GM12878 (cell line): ENCODE results near the gene DDTL. TPM values are rescaled to one million over a fixed set of nuclear protein-coding genes. Genes with fewer than 3 reads are reported as not detected.

Experiments
- ATAC-seq: fragments of 200-7000 bp; cut with Tn5 transposase; 3 replicates; pipeline ENCODE4 v1.9.1; 2020; ENCODE audit warnings: mild to moderate bottlenecking, moderate library complexity
- BruUV-seq: library from RNA; stranded (reverse); fragments of 400-500 nt; replicated peaks from 2 replicates; lab custom pipeline; 2021; lab: Mats Ljungman, UMichigan
- CTCF ChIA-PET: fragments of 300-600 bp; sonication (Branson Sonifier 250); formaldehyde crosslinking; extraction: SDS; loops from one replicate; lab custom pipeline; 2021; ENCODE audit warnings: inconsistent platforms; lab: Yijun Ruan, JAX
- POLR2A ChIA-PET: fragments of 350-600 bp; formaldehyde crosslinking; extraction: SDS; loops from one replicate; lab custom pipeline; 2021; ENCODE audit warnings: inconsistent platforms; lab: Charles Lee
- RAD21 ChIA-PET: fragments of 300-600 bp; sonication (Branson Sonifier 250); formaldehyde crosslinking; loops from one replicate; lab custom pipeline; 2023; ENCODE audit warnings: antibody characterized with exemption; ENCODE audit not compliant: unreplicated experiment; lab: Charles Lee
- SMC1A ChIA-PET: fragments of 300-600 bp; sonication (Branson Sonifier 250); formaldehyde crosslinking; loops from one replicate; lab custom pipeline; 2023; ENCODE audit not compliant: unreplicated experiment, uncharacterized antibody; lab: Charles Lee
- DNase-seq: peaks from one replicate; pipeline ENCODE4 v3.0.0-alpha.2; 2011; ENCODE audit warnings: low read depth, low spot score
- FAIRE-seq: peaks from 3 replicates; lab custom pipeline; 2011; peaks lifted over from hg19 to GRCh38; lab: Jason Lieb, UNC
- H2AFZ ChIP-seq: 2 replicates; pipeline ENCODE4 v1.6.0; 2011; ENCODE audit warnings: low read depth, low read length, control low read depth; ENCODE audit not compliant: control insufficient read depth
- H3K27ac ChIP-seq: 2 replicates; pipeline ENCODE4 v1.5.1; 2011; ENCODE audit warnings: control low read depth; ENCODE audit not compliant: control insufficient read depth, insufficient read depth
- H3K27me3 ChIP-seq, 2 experiments: replicated peaks in 1 of 2; 2 replicates each; pipeline versions ENCODE4 v1.6.0 to v1.6.1; 2011; ENCODE audit warnings: low read length in 1 of 2; ENCODE audit not compliant: control insufficient read depth in 2 of 2, insufficient read depth in 2 of 2
- H3K36me3 ChIP-seq, 2 experiments: 2 replicates each; pipeline ENCODE4 v1.5.1; 2011; ENCODE audit warnings: low read length in 1 of 2; ENCODE audit not compliant: control insufficient read depth in 2 of 2, insufficient read depth in 2 of 2
- H3K4me1 ChIP-seq: 2 replicates; pipeline ENCODE4 v1.6.1; 2011; ENCODE audit warnings: mild to moderate bottlenecking, low read length, moderate library complexity, mixed read lengths; ENCODE audit not compliant: control insufficient read depth, insufficient read depth
- H3K4me2 ChIP-seq: 2 replicates; pipeline ENCODE4 v1.6.0; 2011; ENCODE audit warnings: control low read depth; ENCODE audit not compliant: control insufficient read depth, insufficient read depth
- H3K4me3 ChIP-seq: fragments of 200-600 bp; sonication (generic); 2 replicates; pipeline ENCODE4 v1.5.1; 2016
- H3K79me2 ChIP-seq: 2 replicates; pipeline ENCODE4 v1.6.0; 2011; ENCODE audit warnings: low read length; ENCODE audit not compliant: control insufficient read depth, insufficient read depth
- H3K9ac ChIP-seq: 2 replicates; pipeline ENCODE4 v1.8.0; 2011; ENCODE audit warnings: low read length, control low read depth, mixed read lengths; ENCODE audit not compliant: control insufficient read depth, insufficient read depth
- H3K9me3 ChIP-seq: replicated peaks from 3 replicates; pipeline ENCODE4 v1.5.1; 2011; ENCODE audit warnings: mild to moderate bottlenecking, low read length; ENCODE audit not compliant: control insufficient read depth, insufficient read depth
- H4K20me1 ChIP-seq: 2 replicates; pipeline ENCODE4 v1.6.0; 2011; ENCODE audit not compliant: control insufficient read depth, insufficient read depth
- ASH2L ChIP-seq: fragments of 300-600, 200-600 bp; sonication (generic); IDR thresholded peaks from 2 replicates; pipeline ENCODE4 v1.6.1; 2017; ENCODE audit warnings: low read depth, mild to moderate bottlenecking, borderline replicate concordance
- CHD2 ChIP-seq: IDR thresholded peaks from 2 replicates; pipeline ENCODE4 v1.6.1; 2011; ENCODE audit warnings: low read depth, low read length, improper control_type of control experiment, borderline replicate concordance
- EP300 ChIP-seq, 2 experiments: fragments of 150-350 bp in 1 of 2; IDR thresholded peaks; 2 replicates each; pipeline ENCODE4 v1.6.1; 2011 to 2012; ENCODE audit warnings: low read depth in 2 of 2, low read length in 2 of 2, borderline replicate concordance in 1 of 2, improper control_type of control experiment in 1 of 2, inconsistent platforms in 1 of 2; ENCODE audit not compliant: control insufficient read depth in 1 of 2
- HCFC1 ChIP-seq: fragments of 150-350 bp; IDR thresholded peaks from 2 replicates; pipeline ENCODE4 v1.6.1; 2014; ENCODE audit warnings: low read length
- HDAC6 ChIP-seq: fragments of 200-600 bp; sonication (generic); IDR thresholded peaks from one replicate; pipeline ENCODE4 v1.8.0; 2017; ENCODE audit warnings: antibody characterized with exemption; ENCODE audit not compliant: unreplicated experiment
- IRF4 ChIP-seq: IDR thresholded peaks from 2 replicates; pipeline ENCODE4 v1.6.1; 2011; ENCODE audit warnings: low read depth, low read length
- POLR2AphosphoS2 ChIP-seq: IDR thresholded peaks from 2 replicates; pipeline ENCODE4 v1.6.1; 2011; ENCODE audit warnings: low read depth, mild to moderate bottlenecking, low read length, improper control_type of control experiment, moderate library complexity
- POU2F2 ChIP-seq: IDR thresholded peaks from 3 replicates; pipeline ENCODE4 v1.6.1; 2011; ENCODE audit warnings: low read depth, mild to moderate bottlenecking, low read length, borderline replicate concordance
- TAF1 ChIP-seq: IDR thresholded peaks from 2 replicates; pipeline ENCODE4 v1.6.1; 2011; ENCODE audit warnings: mild to moderate bottlenecking, low read depth, low read length, borderline replicate concordance
- TCF7 ChIP-seq: IDR thresholded peaks from 2 replicates; pipeline ENCODE4 v1.6.1; 2014; ENCODE audit warnings: antibody characterized with exemption, borderline replicate concordance
- WGBS: methylation state at CpG from one replicate; pipeline ENCODE4 v1.1.6; 2016; ENCODE audit warnings: low lambda C conversion rate; ENCODE audit not compliant: insufficient replicate concordance, insufficient coverage; ENCODE audit errors: missing lambda C conversion rate; 5-methylcytosine and 5-hydroxymethylcytosine counted together
- in situ Hi-C: fragments of 300-500 bp; cut with MboI; formaldehyde crosslinking; loops from 9 replicates; pipeline ENCODE4 v1.14.3; 2018; ENCODE audit warnings: mixed read lengths
- intact Hi-C: fragments of 100-400 bp; cut with micrococcal nuclease; formaldehyde crosslinking; loops from one replicate; pipeline ENCODE4 v1.14.2; 2022; ENCODE audit not compliant: unreplicated experiment
- polyA plus RNA-seq, 11 experiments: library from polyadenylated mRNA; depleted of rRNA in 4 of 11; unstranded in 6 of 11; stranded (reverse) in 5 of 11; fragments of >200 nt; fragmentation: Nextera tagmentation in 4 of 11; fragmentation: Illumina TruSeq in 1 of 11; extraction: Ambion mirVana in 4 of 11; extraction: Trizol in 1 of 11; gene quantifications; 1 replicate in 1 of 11; 2 replicates in 10 of 11; pipeline versions ENCODE4 v1.2.1 to v1.2.3, GENCODE V29; 2011 to 2016; ENCODE audit warnings: inconsistent platforms in 2 of 11, missing spikeins in 2 of 11, low read depth in 1 of 11
- total RNA-seq, 4 experiments: library from RNA; depleted of rRNA in 3 of 4; stranded (reverse); fragments of >200 nt in 3 of 4; fragmentation: Illumina TruSeq in 1 of 4; extraction: Trizol in 1 of 4; gene quantifications; 2 replicates each; pipeline versions ENCODE4 v1.2.1 to v1.2.3, GENCODE V29; 2013 to 2021
- TF ChIP-seq, protein P1 (sequence below): fragments of 450-650 bp; formaldehyde crosslinking; IDR thresholded peaks from 2 replicates; pipeline ENCODE4 v1.4.0; 2022; ENCODE audit warnings: mild to moderate bottlenecking, moderate library complexity
- TF ChIP-seq, protein P2 (sequence below): IDR thresholded peaks from 2 replicates; pipeline ENCODE4 v1.6.1; 2012; ENCODE audit warnings: low read depth, low read length, improper control_type of control experiment

Gene DDTL
- total and polyA plus RNA-seq, 10 of the 15 experiments (the other 5 are each of a cell fraction or from before 2014, with no cell fraction given) = 0.05 to 4.0 (median 1.4) TPM; not detected in 3

DNA sequence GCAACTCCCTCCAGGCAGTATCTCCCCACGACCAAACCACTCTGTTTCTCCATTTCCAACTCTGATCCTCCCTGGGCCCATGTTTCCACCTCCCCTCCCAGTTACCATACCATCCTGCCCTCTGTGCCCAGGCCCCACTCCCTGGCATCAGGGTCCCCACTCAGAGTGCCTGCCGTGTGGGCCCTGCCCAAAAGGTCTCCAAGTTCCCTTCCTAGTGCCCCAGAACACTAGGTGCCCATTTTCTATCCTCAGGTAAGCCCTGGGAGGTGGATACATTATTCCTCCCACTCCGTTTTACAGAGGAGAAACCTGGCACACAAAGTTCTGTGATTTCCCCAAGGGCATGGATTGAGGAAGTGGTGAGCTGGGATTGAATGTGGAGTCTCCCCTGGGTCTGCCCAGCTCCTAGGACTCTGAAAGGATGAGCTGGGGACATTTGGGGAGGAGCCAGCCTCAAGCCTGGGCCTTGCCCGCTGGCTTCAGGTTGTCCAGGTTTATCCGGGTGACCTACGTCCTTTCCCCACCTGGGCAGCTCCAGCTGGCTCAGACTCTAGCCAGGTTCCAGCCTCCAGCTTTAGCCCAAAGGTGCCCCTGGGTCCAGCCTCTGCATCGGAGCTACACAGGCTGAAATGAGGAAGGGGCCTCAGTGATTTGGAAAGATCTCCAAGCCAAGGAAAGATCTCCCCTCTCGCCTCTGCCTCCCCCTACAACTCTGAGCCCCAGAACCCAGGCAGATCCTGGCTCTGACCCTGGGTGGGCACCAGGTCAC, 40.7 kb downstream of the DDTL start (continued):
- TF ChIP-seq HDAC6 = no peak
- no peak for TF ChIP-seq POLR2AphosphoS2
- no peak for TF ChIP-seq IRF4
- TF ChIP-seq HCFC1 = no peak
- TF ChIP-seq, protein P1, sequence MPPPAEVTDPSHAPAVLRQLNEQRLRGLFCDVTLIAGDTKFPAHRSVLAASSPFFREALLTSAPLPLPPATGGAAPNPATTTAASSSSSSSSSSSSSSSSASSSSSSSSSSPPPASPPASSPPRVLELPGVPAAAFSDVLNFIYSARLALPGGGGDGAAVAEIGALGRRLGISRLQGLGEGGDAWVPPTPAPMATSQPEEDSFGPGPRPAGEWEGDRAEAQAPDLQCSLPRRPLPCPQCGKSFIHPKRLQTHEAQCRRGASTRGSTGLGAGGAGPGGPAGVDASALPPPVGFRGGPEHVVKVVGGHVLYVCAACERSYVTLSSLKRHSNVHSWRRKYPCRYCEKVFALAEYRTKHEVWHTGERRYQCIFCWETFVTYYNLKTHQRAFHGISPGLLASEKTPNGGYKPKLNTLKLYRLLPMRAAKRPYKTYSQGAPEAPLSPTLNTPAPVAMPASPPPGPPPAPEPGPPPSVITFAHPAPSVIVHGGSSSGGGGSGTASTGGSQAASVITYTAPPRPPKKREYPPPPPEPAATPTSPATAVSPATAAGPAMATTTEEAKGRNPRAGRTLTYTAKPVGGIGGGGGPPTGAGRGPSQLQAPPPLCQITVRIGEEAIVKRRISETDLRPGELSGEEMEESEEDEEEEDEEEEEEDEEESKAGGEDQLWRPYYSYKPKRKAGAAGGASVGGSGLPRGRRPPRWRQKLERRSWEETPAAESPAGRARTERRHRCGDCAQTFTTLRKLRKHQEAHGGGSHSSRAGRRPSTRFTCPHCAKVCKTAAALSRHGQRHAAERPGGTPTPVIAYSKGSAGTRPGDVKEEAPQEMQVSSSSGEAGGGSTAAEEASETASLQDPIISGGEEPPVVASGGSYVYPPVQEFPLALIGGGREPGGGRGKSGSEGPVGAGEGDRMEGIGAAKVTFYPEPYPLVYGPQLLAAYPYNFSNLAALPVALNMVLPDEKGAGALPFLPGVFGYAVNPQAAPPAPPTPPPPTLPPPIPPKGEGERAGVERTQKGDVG = no peak
- TF ChIP-seq POU2F2 = no peak

DNA sequence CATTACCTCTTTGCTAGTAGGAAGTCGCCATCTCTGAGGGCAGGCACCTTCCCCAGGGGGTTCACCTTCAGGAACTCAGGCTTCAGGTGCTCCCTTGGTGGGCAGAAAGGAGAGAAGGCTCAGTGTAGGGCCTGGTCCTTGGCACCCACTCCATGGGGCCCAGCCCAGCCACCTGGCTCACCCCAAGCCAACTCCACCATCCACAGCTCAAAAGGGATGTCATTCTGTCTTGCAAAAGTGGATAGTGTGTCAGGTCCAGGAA, 41.3 kb downstream of the DDTL start:
- no TSS peak for BruUV-seq
- CTCF ChIA-PET = interaction anchor here (0.6 to 1.2 kb wide), 2 partner anchors 149 to 500 kb away, joined by 3 to 4 read pairs; no protein-coding TSS in a partner anchor
- in situ Hi-C loops = loop anchor here (5.0 kb wide), 1 partner anchor 71 kb away; no protein-coding TSS in a partner anchor

More for the DNA sequence above, 41.3 kb downstream of the DDTL start:
- Histone ChIP-seq H3K9ac (no peak overlapping the region), H4K20me1 (no peaks in the 10 kb centered on the region), H3K9me3 (no peaks in the 10 kb centered on the region), H2AFZ (no peak overlapping the region), H3K36me3 (no peaks in the 10 kb centered on the region), H3K4me2 (no peak overlapping the region), H3K27ac (no peak overlapping the region), H3K79me2 (peaks cover 18% of the 10 kb centered on the region), H3K4me1 (no peaks in the 10 kb centered on the region), H3K4me3 (no peak overlapping the region), H3K27me3 (no peaks in the 10 kb centered on the region)
- intact Hi-C loops = loop anchor here (10.0 kb wide), 1 partner anchor 63 kb away; no protein-coding TSS in a partner anchor
- ChIA-PET RAD21 (no interaction called here), SMC1A (no interaction called here), POLR2A (no interaction called here)
- no peak for ATAC-seq
- no peak for DNase-seq
- 0% methylated on average over 1 of the region's 1 CpG for WGBS
- TF ChIP-seq ASH2L = no peak
- TF ChIP-seq, protein P2, sequence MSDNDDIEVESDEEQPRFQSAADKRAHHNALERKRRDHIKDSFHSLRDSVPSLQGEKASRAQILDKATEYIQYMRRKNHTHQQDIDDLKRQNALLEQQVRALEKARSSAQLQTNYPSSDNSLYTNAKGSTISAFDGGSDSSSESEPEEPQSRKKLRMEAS = no peak
- no peak for TF ChIP-seq EP300 (IDR thresholded peaks at IDR 0.05; ENCODE audit: borderline replicate concordance in 1 of 2, control insufficient read depth in 1 of 2, low read depth in 2 of 2, low read length in 2 of 2)
- no peak for TF ChIP-seq TCF7
- TF ChIP-seq TAF1 = no peak
- TF ChIP-seq CHD2 = no peak
- no peak for FAIRE-seq
